NCI-H2227 treated with DMSO at 0.1 percent for 48 hours (cell line): Measurements from ENCODE around the gene POLK.
"Not testable (repeated sequence)": the region's sequence is repeated elsewhere in the genome, so short reads cannot be mapped to it uniquely, and the experiment has no call there.

Experiments
- DNase-seq: peaks from one replicate; lab custom pipeline; 2025; lab: John Stamatoyannopoulos, UW

POLK gene

DNA sequence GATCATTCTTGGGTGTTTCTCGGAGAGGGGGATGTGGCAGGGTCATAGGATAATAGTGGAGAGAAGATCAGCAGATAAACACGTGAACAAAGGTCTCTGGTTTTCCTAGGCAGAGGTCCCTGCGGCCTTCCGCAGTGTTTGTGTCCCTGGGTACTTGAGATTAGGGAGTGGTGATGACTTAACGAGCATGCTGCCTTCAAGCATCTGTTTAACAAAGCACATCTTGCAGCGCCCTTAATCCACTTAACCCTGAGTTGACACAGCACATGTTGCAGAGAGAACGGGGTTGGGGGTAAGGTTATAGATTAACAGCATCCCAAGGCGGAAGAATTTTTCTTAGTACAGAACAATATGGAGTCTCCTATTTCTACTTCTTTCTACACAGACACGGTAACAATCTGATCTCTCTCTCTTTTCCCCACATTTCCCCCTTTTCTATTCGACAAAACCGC, 99.2 kb downstream of the POLK start:
- DNase-seq, result not testable (repeated sequence)

- DNase-seq, result no peak
These were observed 99.9 kb downstream of the POLK start, which contains the start of gene ANKDD1B for GRCh38 chr5:75611311-75612225. TSS of gene ANKDD1B (plus strand) at chr5:75611453. CDS start at chr5:75611635, 182 bp downstream.

DNA sequence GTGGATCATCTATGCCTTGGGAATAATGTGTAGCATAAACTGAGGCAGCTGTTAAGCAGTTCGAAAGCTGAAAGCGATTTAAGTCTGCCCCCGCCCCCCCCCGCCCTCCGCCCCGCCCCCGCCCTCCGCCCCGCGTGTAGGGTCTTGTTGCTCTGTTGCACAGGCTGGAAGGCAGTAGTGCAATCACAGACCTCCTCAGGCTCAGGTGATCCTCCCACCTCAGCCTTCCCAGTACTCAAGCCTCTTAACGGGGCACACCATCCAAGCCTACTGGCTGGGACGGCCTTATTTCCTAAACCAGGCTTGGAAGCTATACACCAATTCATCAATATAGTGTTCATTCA, 100.5 kb downstream of the POLK start:
- no peak for DNase-seq

- DNase-seq, result no peak
These were observed 101.2 kb downstream of the POLK start for GRCh38 chr5:75612901-75613300.

DNA sequence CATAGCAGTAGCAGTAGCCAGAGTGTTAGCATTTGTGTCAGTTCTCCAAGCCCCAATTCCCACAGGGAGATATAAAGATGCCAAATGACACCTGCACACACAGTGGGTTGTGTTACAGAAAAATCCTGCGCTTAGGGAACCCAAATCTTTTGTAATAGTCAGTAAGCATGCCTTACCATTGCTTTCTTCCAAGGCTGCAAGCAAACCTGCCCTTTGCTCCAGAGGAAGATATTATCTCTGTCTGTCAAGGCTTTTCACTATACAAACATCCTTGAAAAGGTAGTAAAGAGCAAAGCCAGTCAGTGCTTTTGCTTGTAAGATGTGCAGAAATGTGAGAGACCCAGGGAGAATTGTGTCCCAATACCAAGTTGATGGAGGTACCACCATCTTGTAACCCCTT, 102.5 kb downstream of the POLK start:
- no peak for DNase-seq

GRCh38 chr5:75616371-75616881, 104.7 kb downstream of the POLK start:
- no peak for DNase-seq

DNA sequence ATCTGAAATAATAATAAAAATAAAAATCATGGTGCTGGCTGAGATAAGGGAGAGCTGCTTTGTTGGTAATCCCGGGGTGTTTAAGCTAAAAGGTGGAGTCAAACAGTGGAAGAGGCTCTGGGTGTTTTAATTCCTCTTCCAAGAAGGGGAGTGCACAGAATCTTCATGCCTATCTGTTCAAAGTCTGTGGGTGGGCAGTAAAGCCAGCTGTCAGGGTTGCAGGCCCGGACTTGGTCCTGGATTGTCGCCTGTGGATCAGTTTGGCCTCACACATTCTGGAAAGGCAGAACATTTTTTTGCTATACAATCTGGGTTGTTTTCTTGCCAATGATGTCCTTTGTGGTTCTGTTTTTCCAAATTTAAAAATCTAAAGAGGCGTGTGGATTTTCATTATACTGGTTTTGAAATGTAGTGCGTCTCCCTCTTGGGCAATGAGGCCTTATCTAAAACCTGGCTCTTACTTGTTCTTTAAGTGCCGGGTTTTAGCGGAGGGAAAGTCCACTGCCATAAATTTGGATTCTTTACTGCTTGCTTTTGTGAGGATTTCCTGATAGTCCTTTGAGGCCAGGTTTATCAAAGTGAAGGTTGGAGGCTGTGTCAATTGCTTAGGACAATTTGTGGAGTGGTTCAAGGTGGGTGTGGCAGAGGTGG, 105.4 kb downstream of the POLK start:
- DNase-seq, result no peak

DNA sequence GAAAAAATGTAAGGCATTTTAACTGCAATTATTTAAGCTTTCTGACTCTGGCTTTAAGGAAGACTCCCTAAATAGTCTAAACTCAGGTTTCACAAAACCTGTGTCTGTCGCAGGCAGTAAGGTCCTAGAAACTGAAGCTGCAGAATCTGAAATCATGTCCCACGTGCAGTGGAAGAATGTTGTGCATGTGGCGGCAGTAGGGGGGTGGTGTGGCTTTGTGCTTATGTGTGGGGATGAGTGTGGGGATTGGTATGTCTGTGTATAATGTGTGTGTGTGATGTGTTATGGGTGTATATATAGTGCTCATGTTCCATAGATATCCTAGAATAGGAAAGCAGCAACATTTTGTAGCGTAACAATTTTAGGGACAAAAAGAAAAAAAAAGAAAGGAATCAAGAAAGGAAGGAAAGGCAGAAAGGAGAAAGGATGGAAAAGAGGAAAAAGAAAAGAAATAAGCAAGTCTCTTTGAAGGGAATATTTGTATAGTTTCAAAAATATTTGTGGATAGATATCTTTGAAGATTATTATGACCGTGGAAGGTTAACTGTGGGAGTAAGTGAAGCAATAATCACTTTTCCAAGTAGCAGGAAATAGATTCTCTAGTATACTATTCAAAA, 106.2 kb downstream of the POLK start:
- DNase-seq, result no peak

- no peak for DNase-seq
These were observed 108.7 kb downstream of the POLK start for GRCh38 chr5:75620184-75620959.

GRCh38 chr5:75622564-75622963, 110.9 kb downstream of the POLK start:
- no peak for DNase-seq

DNA sequence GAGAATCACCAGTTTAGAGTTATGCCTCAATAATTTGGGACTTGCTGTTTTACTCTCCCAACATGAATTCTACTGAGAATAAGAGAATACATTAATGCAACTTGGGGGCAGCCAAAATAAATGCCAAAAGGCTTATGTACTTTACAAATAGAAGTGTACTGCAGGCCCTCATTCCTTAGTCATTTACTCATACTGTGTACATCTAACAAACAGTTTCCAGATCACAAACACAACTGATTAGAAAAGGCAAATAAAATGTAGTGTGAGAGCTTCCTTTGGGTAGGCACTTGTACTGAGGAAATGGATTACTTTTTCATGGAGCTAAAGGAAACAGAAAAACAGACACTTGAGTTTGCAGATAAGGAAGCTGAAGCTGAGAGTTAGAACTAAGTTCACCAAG, 112.2 kb downstream of the POLK start:
- no peak for DNase-seq

DNA sequence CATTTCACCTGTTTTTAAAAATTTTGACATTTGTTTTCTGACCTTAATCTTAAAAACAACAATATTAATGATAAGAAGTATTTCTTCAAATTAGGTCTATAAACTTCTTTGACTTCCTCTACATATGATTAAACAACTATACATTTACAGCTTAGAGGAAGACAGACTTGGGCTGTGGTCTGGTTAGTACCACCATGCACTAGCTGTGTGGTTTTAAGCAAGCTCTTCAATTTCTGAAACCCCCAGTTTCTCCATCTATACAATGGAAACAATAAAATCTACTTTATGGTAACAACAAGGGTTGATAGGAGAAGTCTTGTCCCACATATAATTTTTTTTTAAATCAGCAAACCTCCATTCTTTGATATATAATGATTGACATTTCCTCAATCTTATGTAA, 115.3 kb downstream of the POLK start:
- DNase-seq, result no peak

GRCh38 chr5:75627801-75628200, 116.1 kb downstream of the POLK start:
- DNase-seq, result no peak

- no peak for DNase-seq
These were observed 119.2 kb downstream of the POLK start for GRCh38 chr5:75630875-75631274.

GRCh38 chr5:75632321-75632720, 120.6 kb downstream of the POLK start:
- DNase-seq, result no peak

DNA sequence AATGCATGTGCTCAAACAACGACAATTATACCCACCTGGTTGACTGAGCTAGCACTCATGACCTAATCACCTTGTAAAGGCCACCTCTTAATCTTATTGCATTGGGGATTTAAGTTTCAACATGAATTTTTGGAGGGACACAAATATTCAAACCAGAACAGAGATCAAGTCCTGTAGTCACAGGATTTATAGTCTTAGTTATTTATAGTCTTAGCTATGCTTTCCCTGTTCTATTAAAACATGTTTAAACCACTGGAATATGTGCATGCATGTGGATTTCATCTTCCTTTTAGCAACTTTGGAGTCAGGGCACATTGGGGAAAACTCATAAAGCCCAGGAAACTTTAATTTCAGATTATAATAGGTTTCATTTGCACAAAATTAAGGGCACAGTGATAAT, 126.3 kb downstream of the POLK start:
- DNase-seq, result no peak

GRCh38 chr5:75639535-75640311, 128.0 kb downstream of the POLK start:
- DNase-seq, result no peak

- no peak for DNase-seq
These were observed 128.7 kb downstream of the POLK start for GRCh38 chr5:75640395-75640794.

- no peak for DNase-seq
These were observed 129.1 kb downstream of the POLK start for GRCh38 chr5:75640826-75641225.

GRCh38 chr5:75648712-75649111, 137.0 kb downstream of the POLK start:
- DNase-seq, result no peak
